NCI-H345 treated with DMSO at 0.1 percent for 48 hours (cell line): Measurements from ENCODE around the gene MATN1.

Source experiments
- DNase-seq: peaks from one replicate; lab custom pipeline; 2025; ENCODE audit not compliant: unreplicated experiment; lab: John Stamatoyannopoulos, UW

MATN1 gene

DNA sequence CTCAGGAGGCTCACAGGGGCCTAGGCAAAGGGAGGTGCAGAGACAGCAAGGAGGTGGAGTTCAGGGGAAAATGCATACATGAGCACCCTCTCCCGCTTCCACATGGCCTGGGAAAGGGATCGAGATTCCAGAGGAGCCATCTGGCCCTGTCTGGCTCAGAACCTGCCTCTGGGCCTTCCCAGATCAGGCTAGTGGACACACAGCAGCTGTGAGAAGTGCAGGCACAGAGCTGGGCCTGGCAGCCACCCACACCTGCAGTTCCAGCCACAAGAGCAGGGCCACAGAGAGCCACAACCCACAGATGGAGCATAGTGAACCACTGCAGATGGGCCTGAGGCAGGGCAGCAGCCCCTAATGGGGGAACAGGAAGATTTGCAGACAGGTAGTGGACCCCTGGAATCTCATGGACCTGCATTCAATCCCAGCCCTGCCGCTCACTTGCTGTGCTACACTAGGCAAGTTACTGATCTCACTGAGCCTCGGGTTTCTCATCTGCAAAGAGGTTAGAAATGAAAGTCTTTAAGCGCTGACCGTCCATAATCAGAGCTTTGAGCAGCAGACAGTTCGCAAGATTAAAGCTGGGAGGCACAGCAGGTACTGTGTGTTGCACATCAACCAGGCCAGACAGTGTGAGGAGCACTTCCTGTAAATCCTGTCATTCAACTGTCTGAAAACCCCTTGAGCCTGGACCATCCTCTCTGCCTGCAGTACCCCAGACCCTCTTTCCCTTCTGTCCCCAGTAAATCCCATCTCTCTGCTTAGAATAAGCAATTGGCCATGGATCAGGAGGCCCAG, 58.0 kb downstream of the MATN1 start:
- DNase-seq = no peak

DNA sequence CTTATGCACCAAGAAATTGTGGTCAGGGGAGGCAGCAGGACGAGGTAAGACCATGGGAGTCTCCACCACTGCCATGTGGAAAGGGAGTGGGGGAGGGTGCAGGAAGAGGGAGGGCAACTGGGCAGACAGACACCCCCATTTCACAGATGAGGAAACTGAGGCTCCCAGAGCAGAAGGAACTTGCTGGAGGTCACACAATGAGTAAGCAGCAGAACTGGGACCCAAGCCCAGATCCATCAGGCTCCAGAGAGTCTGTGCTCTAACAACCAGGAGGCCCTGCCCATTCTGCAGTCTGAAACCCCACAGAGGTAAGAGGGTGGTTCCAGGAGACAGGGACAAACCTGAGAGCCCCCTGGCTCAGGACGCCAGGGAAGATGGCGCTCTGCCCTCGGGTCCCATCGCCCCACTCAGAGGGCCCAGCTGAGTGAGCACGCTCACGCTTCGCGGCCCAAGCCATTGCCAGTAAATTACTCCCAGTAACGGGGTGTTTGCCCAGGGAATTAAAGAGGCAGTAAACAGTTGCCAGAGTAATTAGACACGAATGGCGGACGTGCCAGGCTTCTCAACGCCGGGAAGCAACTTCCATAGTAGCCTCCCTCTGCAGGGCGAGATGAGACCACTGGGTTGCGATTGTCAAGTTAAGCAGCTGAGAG, 59.2 kb downstream of the MATN1 start:
- no peak for DNase-seq

DNA sequence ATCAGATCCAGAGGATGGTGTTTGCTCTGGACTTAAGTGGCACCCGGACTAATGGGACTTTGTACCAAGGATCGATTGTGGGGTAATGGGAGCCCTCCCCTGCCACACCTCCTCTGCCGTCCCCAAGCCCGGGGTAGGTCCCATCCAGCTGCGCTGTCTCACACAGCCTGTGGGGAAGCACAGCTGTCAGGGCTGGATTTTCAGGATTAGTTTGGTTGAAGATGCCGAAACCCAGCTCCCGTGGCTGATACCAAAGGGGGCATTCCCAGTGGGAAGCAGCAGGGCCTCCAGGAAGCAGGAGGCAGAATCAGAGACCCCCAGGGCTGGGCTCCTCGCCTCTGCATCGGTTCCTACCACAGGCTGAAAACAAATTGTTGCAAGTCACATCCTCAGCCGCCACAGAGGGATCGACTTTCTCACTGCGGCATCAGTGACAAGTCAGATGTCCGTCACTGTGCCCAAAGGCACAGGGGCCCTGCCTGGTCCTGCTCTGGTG, 59.7 kb downstream of the MATN1 start:
- DNase-seq = no peak

DNA sequence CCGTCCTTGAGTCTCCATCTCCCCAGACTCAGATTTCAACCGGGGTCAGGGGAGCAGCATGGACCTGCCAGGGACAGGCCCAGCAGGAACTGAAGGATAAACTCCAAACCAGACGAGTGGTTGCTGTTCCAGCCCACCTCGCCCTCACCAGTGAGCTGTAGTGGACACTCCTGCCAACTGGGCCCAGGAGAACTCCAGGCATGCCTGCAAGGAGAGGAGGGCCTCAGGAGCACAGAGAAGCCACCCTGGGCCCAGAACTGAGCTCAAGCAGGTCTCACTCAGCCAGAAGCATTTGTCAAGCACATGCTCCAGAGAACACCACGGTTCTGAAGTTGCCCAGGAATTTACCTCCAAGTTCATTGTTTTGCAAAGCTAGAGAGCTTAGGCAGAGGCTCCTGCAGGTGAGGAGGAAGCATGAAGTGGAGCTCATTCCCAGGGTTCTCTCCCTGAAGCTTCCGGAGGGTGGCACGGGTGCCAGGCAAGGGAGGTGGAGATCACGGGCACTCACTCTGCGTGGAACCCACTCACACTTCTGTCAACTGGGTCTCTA, 61.0 kb downstream of the MATN1 start:
- DNase-seq = no peak

DNA sequence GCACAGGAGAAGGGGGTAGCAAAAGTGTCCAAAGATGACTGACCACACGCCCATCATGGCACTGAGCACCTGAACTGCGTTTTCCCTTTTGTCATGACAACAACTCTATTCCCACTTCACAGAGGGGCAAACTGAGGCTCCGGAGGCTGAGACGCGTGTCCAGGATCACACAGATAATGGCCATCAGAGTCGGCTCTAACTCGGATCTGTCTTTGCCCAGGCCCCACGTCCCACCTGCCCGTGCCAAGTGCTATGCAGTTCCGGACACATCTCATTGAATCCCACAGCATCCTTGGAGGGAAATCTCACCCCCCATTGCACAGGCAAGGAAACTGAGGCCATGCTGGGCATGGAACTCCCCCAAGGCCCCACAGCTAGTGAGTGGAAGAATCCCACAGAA, 62.1 kb downstream of the MATN1 start:
- DNase-seq = no peak
